Measurements from ENCODE around the gene CERS6.

CERS6 gene

DNA sequence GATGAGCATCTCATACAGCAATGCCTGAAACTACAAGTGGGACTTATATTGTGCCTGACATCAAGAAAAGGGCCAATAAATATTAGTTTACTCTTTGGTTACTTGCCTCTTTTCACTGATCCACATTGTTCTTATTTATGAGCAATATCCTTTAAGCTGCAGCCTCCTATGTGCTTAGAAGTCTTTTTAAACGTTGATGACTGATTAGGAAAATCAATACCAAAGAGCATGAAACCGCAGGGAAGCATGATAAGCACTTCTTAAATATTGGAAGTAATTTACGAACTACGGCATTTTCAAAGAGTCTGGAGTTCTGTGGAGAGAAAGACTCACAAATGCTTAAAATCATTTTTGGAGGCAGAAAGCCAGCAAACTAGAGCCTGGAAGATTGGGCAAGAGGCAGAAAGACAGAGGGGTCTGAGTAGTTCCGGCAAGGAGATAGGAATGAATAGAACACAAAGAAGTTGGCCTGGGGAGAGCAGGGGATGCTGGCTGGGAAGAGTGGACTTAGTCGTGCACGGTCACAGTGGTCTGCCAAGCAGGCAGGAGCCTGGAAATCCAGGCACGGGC is 223.8 kb downstream of the CERS6 start:
- DNase-seq: no peak

DNA sequence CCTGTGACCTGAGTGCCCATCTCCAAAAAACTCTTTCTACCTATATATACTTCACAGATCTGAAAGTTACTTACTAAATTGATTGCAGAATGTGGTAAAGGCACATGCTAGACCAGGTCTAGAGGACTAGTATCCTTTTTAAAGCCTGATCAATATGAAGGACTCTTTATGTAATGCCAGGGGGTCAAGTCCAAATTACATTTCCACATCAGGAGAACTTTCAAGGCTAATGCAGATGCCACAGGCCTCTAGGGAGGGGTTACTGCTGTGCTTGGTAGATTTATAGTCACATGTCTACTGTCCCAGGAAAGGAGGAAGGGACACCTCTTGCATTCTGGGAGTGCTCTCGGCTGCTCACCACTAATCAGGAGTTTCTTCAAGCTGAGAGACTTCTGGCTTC is 227.9 kb downstream of the CERS6 start:
- DNase-seq: no peak

DNA sequence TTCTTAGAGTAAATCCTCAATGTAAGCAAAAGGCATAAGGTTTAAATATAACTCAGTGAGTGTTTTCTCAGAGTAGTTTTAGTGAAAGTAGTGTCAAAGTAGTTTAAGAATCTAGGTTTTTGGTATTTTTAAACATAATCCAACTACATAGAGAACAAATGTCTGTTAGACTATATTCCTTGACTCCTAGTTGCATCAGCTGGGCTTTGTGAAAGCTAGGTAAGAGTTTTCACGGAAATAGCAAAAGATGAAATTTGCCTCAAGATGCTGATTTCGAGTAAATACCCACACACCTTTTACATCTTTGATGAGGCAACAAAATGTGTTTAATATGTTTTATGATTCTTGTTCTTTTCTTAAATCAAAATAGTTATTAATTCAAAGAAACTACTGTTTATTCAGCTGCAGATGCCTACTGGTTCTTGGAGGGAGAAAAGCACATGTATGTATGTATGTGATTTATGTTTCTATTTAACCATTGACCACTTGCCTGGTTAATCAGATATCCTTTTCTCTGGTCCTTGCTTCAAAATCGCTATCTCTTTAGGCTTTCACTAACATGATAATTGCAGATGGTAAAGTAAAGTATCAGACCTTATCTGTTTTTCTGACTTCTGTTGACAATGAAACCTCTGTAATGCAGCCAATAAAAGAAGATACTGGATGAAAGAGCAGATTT is 229.0 kb downstream of the CERS6 start:
- no peak for DNase-seq

DNA sequence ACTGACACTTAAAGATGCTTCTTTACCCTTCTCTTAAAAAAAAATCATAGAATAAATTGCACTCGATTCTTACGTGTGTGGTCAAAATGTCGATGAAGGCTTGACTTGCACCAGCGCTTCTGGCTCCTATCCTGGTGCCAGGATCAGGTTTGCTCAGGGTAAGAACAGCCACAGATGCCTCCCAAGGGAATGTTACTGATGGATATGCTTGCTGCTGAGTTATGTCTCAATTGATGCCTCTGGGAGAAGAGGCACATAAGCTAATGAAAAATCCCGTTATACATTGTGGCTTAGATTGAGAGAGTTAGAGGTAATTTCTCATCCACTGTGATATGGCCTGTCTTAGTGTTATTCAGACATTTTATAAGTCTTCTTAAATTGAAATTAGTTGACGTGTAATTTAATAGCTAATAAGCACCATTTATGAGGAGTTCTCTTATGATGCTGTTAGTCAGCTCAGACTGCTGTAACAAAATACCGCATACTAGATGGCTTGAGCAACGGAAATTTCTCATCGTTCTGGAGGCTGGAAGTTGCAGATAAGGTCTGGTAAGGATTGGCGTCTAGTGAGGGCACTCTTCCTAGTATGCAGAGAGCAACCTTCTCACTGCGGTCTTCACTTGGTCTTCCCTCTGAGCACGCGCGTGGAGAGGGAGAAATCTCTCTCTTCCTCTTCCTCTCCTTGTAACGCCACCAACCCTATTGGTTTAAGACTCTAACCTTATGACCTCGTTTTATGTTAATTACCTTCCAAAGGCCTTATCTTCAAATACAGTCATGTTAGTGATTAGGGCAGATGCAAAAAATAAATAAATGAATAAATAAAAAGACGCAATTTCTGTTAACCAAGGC is 229.8 kb downstream of the CERS6 start:
- no peak for DNase-seq

DNA sequence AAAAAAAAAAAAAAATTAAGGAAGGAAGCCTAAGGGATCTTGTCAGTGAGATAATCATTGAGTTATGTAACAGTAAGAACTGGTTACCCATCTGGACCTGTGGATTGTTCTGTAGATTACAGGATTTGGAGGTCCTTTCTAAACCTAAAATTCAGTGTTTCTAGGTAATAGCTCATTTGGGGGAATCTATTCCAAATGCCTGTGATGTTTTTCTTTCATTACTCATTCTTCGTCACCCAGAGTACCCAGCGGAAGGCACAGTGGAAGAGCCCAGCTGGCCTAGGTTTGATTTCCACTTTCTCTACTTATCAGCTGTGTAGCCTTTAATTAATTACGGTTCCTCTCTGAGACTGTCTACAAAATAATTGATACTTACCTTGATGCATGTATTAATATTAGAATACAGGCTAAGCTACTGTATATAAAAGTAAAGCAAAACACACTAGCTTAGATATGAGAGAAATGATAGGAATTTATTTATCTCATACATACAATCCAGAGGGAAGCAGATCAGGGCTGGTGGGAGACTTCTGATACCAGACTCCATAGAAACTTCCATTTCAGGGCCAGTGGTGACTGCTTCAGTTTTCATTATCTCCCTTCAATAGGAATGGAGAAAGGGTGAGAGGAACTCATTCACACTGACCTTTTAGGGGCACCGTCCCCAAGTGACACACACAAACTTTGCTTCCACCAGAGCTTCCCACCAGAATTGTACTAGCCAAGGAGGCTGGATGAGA is 230.6 kb downstream of the CERS6 start:
- DNase-seq: peak; percentile 8

DNA sequence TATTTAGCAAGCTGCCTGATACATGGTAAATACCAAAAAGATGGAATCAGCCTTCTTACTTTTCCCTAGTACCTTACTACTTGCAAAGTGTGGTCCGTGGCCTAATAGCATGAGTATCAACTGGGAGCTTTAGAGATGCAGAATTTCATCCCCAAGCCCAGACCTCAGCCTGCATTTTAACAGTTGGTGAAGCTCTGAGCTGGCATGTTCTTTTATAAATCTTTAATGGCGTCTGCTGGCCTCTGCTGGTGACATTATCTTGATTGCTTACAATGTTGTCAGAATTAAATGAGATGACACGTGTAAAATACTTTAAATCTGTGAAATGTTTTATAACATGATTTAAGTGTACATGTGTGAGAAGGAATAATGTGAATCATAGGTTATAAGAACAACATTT is 231.2 kb downstream of the CERS6 start:
- DNase-seq: no peak

DNA sequence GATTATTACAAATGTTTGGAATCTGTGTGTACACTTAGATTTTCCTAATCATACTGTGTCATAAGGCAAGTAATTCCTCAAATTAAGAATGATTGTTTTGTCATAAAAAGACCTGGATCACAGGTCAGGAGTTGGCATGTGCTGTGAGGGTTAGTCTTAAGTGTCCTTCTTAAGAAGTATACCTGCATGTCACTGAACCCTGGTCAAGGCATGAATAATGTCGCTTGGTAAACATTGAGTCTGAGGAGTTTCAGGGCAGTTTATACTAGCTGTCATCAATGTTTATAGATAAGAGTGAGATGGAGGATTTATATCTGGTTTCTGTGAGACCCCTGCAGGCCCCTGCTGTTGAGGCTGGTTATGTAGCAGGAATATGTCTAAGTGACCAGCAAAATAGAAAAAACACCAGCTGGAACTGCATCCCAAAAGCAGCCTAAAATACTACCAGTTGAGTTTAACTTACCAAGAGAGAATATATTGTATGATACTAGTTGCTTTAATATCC is 234.4 kb downstream of the CERS6 start:
- no peak for DNase-seq

DNA sequence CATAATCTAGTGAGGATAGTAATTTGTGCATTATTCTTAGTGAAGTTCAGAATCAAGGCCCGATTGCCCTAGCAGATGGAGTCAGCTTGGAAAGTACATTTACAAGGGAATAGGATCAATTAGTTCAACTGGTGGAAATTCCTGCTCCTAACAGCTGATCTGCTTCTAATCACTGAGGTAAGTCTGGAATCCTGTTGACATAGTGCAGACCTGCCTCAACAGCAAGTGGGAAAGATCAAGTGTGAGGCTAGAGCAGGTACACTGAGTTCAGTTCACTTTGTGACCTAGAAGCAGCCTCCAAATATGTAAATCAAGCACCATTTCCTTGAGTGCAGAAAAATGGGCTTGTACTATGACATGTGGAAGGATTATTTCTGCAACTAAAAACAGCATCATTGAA is 235.1 kb downstream of the CERS6 start:
- no peak for DNase-seq

DNA sequence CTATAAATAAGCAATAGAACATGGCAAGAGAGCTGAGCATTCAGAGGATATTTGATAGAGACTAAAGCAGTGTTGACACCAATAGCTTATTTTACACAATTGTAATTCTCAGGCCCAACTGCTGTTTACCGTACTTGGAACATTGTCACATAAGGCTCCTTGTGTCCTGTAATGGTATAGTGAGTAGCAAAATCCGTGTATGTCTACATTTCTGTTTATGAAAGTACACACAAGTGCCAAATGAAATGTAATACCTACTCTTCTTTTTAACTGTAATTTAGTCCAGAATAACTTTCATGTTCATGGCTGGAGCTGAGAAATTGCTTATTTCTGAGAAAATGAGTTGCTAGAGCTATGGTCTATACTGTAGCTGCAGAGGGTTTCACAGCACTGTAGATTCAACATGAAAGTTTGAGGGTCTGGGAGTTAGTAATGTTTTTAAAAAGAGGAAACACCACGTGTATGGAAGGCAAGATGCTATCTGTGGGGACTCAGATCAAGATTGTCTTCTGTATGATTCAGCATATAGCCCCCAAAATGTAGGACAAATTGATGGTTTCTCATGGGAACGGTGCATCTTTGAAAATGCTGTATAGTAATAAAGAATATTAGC is 236.2 kb downstream of the CERS6 start:
- DNase-seq: no peak

DNA sequence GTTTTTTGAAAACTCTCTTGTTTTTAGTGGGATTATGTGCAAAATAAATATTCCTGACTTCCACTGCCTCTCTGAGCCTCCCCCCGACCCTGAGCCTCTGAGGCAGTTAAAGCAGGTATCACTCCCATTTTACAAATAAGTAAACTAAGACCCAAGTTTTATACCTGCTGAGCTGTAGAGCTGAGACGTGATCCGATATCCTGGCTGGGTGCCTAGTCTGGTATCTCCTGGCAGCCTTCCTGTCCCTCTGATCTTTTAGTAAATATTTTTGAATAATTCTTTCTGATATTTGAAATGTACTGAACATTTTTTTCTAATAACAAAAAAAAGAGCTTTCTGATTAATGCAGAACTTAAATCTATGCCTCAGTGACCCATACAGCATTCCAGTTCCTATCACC is 238.1 kb downstream of the CERS6 start:
- no peak for DNase-seq

DNA sequence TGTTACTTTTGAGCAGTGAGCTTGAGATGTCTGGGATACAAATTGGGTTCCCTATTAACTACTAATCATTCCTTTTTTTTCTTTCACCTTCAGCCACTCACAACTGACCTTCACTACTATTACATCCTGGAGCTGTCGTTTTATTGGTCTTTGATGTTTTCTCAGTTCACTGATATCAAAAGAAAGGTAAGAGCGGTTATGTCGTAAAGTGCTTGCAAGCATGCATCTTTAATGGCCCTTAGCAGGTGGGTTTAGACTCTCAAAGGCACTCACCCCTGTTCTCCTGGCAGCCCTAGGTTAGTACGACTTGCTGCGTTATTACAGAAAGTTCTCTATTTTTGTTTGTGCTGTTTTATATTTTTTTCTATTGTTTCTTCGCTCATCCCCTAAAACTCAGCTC is 238.8 kb downstream of the CERS6 start:
- DNase-seq: no peak

DNA sequence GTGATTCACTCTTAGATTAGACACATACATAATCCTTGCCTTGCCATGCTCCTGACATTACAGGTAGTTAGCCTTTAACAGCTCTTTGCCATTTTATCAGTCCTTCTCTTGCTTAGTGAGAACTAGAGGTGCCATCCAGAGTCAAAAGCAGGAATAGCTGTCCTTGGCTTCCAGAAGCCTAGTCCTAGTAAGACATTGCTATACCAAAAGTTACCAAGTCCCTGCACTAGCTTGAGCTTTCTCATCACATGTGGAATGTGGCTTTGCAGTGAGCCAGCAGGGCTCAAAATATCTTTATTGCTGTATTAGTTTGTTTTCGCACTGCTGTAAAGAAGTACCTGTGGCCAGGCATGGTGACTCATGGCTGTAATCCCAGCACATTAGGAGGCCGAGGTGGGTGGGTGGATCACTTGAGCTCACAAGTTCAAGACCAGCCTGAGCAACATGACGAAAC is 241.6 kb downstream of the CERS6 start:
- DNase-seq: no peak

DNA sequence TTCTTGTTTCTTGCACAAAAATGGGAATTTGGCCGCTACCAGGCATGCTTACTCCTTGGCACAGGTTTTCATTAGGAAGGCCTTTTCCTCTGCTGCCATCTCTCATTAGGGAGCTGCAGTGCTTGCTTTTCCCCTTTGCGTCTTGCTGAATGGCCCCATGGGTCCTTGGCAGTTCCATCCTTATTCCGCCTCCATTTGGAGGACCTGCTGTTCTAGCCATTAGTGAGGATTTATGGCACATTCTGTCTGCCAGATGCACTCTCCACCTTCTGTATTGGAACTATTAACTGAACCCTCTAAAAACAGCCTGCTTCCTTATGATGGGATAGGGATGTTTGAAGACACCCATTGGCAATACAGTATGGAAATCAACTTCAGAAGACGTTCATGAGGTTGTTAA is 242.9 kb downstream of the CERS6 start:
- no peak for DNase-seq

DNA sequence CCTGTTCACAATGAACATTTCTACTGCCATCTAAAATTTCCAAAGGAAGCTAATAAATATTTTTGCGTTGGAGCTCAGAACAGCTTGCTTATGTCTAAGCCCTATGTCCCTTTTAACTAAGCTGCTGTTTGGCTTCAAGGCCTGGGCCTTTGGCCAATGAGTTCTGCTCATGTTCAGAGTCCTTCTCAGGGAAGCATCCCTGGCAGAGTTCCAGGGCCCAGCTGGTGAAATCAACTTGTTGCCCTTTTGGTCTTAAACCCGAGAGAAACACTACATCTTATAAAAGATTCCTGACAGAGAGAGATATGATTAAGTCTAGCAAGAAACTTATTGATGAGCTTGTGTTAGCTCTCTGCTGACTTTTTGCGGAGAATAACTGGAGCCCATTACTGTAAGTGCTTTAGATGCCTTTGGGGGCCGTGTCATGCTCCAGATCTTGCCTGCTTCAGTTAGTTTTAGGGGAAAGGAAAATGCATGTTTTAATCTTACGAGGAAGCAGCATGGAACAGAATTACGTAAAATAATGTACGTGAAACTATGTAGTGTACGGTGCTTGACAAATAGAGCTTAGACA is 243.9 kb downstream of the CERS6 start:
- DNase-seq: no peak

DNA sequence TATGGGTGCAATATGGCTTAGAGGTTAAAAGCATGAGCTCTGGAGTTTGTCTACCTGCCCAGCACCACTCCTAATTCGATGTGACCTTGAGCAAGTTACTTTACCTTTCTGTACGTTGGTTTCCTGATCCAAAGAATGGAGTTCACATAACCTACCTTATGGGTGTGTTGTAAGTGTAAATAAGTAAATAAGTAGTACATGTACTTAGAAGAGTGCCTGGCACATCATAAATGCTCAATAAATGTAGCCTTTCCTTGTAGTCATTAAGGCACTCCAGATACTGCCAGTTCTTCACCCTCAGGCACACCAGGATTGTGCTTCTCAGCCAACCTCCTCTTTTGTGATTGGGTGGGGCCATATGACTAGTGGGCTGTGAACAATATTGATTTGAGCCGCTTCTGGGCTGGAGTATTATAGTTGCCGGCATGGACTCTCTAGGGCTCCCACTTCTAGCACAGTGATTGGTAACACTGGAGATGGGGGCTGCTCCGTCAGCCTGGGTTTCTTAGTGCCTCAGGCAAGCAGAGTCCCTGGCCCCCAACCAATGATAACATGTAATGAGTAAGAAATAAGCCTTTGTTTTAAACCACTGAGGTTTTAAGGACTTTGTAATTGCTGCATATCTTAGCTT is 244.7 kb downstream of the CERS6 start:
- DNase-seq: no peak

DNA sequence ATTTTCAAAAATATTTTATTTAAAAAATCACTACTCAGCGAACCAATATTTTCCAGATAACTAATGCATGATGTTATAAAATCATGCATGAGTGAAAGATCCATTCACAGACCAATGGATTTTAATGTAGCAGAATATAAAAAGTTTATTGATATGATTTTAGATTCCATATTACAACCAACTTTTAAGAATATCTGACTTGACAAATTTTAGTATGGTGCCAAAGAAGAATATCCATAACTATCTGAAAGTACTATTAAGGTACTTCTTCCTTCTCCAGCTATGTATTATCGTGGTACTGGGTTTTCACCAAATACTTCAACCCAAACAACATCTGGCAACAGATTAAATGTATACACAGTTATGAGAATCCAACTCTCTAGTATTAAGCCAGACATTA is 246.5 kb downstream of the CERS6 start:
- DNase-seq: no peak

DNA sequence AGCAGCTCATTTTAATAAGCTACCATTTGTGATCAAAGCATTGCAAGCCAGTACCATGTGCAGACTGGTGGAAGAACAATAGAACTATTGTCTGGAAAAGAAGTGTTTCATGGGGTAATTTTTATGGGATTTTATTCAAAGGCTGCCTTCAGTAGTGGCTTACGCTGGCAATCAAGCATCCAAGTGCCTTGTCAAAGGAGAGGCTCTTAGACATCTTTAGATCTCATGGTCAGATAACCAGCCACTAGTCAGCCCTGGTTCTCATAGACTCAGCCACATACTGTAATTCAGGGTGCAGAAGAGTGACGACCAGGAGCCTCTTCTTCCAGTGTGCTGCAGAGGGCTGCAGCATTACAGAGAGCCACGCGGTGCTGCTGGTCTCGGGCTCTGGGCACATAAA is 247.9 kb downstream of the CERS6 start:
- DNase-seq: no peak

DNA sequence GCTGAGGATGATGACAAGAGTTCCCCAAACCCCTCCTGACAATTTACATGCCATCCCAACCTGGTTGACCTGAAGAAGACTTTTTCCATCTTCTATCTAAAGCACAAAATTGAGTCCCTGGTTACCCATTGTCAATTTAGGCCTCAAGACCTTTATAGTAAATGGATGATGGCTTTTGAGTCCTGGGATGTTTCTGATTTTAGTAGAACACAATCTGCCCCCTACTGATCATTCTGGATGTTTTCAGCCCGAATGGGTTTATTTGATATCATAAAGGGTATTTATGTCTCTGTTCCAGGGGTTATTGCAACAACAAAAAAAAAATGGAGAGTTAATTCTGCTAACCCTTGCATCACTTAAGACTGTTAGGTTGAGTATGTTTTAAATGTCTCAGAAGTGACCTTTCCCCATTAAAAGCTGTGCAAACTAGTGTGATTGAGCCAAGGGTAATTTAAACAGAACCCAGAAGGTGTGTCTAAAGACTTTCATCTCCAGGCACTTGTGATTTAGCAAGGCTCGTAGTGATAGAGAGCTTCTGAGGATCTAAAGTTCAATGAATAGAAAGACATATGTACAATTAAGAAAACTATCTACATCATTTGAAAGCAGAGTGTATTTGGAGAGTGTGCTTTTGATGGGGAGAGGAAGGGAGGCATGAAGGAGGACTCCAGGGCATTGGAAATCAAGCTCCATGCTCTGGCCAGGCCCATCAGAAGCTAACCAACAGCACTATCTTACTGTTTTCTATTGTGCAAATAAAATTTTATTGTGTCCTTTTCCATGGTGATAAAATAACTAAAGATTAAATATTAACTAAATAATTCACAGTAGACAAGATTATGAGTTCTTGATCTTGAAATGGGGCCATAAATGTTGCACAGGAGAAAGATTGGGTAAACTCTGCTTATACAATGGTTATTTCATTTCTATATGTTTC is 249.7 kb downstream of the CERS6 start:
- DNase-seq: no peak

DNA sequence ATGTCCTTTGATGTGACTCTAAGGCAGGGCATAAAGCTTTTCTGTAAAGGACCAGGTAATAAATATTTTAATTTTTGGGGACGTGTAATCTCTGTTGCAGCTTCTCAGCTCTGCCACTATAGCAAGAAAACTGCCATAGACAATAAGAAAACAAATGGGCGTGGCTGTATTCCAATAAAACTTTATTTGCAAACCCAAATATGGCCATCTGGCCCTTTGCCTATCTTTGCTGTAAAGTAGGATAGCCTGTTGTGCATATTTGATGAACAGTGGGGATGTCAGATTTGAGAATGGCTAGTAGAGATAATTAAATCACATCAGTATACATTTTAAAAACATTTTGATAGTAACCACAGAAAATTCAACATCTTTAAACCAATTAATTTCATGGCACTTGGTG is 250.7 kb downstream of the CERS6 start:
- no peak for DNase-seq

DNA sequence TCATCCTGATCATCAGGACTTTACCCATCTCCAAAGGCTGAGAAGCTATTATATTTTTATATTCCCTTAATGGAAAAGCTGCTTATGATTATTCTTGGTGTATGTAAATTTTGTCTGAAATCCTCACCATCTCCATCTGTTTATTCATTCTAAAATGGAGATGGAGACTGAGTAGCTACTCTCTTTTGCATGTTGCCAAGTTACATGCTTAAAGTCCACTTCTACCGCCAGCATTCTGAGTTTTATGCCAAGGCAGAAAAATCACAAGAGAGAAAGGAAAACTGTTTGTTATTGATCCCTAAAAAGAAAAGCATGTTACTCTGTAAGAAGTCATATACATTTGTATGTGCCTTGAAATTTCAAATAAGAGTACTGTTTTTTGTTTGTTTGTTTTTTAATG is 252.0 kb downstream of the CERS6 start:
- DNase-seq: no peak
